DMS79 treated with DMSO at 0.1 percent for 48 hours (cell line): ENCODE results near the gene OR7G2.
"Not testable (repeated sequence)": the region's sequence is repeated elsewhere in the genome, so short reads cannot be mapped to it uniquely, and the experiment has no call there.

ENCODE experiments used
- DNase-seq: peaks from one replicate; lab custom pipeline; 2025; lab: John Stamatoyannopoulos, UW

Gene OR7G2

GRCh38 chr19:9073806-9074205 lies 33.5 kb downstream of the OR7G2 start:
- no peak for DNase-seq

- DNase-seq, result not testable (repeated sequence)
Observed at GRCh38 chr19:9071720-9072119, 35.6 kb downstream of the OR7G2 start.

GRCh38 chr19:9070066-9070465 lies 37.2 kb downstream of the OR7G2 start:
- DNase-seq, result no peak

- DNase-seq, result no peak
Observed at GRCh38 chr19:9065457-9066014, 41.7 kb downstream of the OR7G2 start.

- no peak for DNase-seq
Observed at GRCh38 chr19:9061879-9062278, 45.4 kb downstream of the OR7G2 start.

- no peak for DNase-seq
Observed at GRCh38 chr19:9060564-9061340, 46.5 kb downstream of the OR7G2 start.

- DNase-seq, result no peak
Observed at GRCh38 chr19:9058905-9059667, 48.2 kb downstream of the OR7G2 start.

GRCh38 chr19:9057505-9058258 lies 49.6 kb downstream of the OR7G2 start:
- no peak for DNase-seq

GRCh38 chr19:9056131-9056530 lies 51.1 kb downstream of the OR7G2 start:
- not testable (repeated sequence) for DNase-seq

GRCh38 chr19:9054765-9055164 lies 52.5 kb downstream of the OR7G2 start:
- no peak for DNase-seq

GRCh38 chr19:9054207-9054606 lies 53.1 kb downstream of the OR7G2 start:
- DNase-seq, result no peak

GRCh38 chr19:9053674-9054073 lies 53.6 kb downstream of the OR7G2 start:
- not testable (repeated sequence) for DNase-seq

- no peak for DNase-seq
Observed at GRCh38 chr19:9052894-9053293, 54.4 kb downstream of the OR7G2 start.
